Measurements from ENCODE around the gene TOM1. TPM values are rescaled to one million over a fixed set of nuclear protein-coding genes. Genes with fewer than 3 reads are reported as not detected.
A peak's percentile ranks its signal among the peaks of the same experiment; 100 is the strongest.

Gene TOM1
- total RNA-seq, 1 donor, result 118 TPM

- TF ChIP-seq, protein P1, sequence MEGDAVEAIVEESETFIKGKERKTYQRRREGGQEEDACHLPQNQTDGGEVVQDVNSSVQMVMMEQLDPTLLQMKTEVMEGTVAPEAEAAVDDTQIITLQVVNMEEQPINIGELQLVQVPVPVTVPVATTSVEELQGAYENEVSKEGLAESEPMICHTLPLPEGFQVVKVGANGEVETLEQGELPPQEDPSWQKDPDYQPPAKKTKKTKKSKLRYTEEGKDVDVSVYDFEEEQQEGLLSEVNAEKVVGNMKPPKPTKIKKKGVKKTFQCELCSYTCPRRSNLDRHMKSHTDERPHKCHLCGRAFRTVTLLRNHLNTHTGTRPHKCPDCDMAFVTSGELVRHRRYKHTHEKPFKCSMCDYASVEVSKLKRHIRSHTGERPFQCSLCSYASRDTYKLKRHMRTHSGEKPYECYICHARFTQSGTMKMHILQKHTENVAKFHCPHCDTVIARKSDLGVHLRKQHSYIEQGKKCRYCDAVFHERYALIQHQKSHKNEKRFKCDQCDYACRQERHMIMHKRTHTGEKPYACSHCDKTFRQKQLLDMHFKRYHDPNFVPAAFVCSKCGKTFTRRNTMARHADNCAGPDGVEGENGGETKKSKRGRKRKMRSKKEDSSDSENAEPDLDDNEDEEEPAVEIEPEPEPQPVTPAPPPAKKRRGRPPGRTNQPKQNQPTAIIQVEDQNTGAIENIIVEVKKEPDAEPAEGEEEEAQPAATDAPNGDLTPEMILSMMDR (IDR thresholded peaks at IDR 0.05; ENCODE audit: extremely low read depth, low read depth, low read length), result no peak
- Histone ChIP-seq H3K79me2 (ENCODE audit: insufficient read depth, low read length) (peaks cover 94% of the 10 kb centered on the region), H2AFZ (ENCODE audit: low read length) (no peak overlapping the region), H3K4me1 (ENCODE audit: insufficient read depth, low read length) (peaks cover 60% of the 10 kb centered on the region), H3K36me3 (ENCODE audit: insufficient read depth, low read length) (peaks cover 20% of the 10 kb centered on the region), H3K9me3 (ENCODE audit: low read depth, low read length) (no peaks in the 10 kb centered on the region), H3K4me2 (ENCODE audit: insufficient read depth, low read length) (no peak overlapping the region), H3K27me3 (ENCODE audit: insufficient read depth, low read length) (no peaks in the 10 kb centered on the region), H3K27ac (ENCODE audit: low read depth, low read length) (peak overlapping the region; percentile 70), H4K20me1 (ENCODE audit: insufficient read depth, low read length) (no peaks in the 10 kb centered on the region), H3K4me3 (ENCODE audit: insufficient read depth, low read length) (no peak overlapping the region)
- no peak for DNase-seq (ENCODE audit: insufficient read length, low spot score, missing footprints)
Measured at GRCh38 chr22:35307372-35307771, 7.7 kb downstream of the TOM1 start.

- Histone ChIP-seq H3K9me3 (ENCODE audit: low read depth, low read length) (no peaks in the 10 kb centered on the region), H3K4me3 (ENCODE audit: insufficient read depth, low read length) (no peak overlapping the region), H2AFZ (ENCODE audit: low read length) (no peak overlapping the region), H3K4me1 (ENCODE audit: insufficient read depth, low read length) (peaks cover 60% of the 10 kb centered on the region), H3K4me2 (ENCODE audit: insufficient read depth, low read length) (no peak overlapping the region), H3K36me3 (ENCODE audit: insufficient read depth, low read length) (peaks cover 20% of the 10 kb centered on the region), H3K27me3 (ENCODE audit: insufficient read depth, low read length) (no peaks in the 10 kb centered on the region), H3K27ac (ENCODE audit: low read depth, low read length) (peak overlapping the region; percentile 70), H3K79me2 (ENCODE audit: insufficient read depth, low read length) (peaks cover 89% of the 10 kb centered on the region), H4K20me1 (ENCODE audit: insufficient read depth, low read length) (no peaks in the 10 kb centered on the region)
- TF ChIP-seq, protein P1 (IDR thresholded peaks at IDR 0.05; ENCODE audit: extremely low read depth, low read depth, low read length), result no peak
- no peak for DNase-seq (ENCODE audit: insufficient read length, low spot score, missing footprints)
Measured at GRCh38 chr22:35307892-35308291, 8.2 kb downstream of the TOM1 start.

DNA sequence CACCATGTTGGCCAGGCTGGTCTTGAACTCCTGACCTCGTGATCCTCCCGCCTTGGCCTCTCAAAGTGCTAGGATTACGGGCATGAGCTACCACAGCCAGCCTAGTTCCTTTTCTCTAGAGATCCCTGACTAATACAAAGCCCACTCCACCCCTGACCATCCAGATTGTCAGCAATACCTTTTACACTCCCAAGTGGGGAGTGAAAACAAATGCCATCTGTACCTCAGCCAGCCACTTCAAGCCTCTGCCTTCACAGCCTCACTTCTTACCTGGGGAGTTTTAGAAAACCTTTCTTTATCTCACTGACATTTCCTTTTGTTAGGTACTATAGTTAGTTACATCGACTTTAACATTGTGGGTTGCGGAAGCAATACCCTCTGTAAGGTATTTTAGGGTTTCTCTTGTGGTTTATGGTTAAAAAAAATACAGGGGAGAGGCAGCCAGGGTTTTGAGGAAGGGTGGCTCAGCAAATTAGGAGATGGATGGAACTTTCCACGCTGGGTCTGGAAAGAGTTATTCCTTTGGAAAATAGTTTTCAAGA is 8.9 kb downstream of the TOM1 start:
- Histone ChIP-seq H3K36me3 (ENCODE audit: insufficient read depth, low read length) (peaks cover 20% of the 10 kb centered on the region), H3K27ac (ENCODE audit: low read depth, low read length) (peak overlapping the region; percentile 70), H4K20me1 (ENCODE audit: insufficient read depth, low read length) (peaks cover under 1% of the 10 kb centered on the region), H3K27me3 (ENCODE audit: insufficient read depth, low read length) (no peaks in the 10 kb centered on the region), H3K79me2 (ENCODE audit: insufficient read depth, low read length) (peaks cover 84% of the 10 kb centered on the region), H3K4me2 (ENCODE audit: insufficient read depth, low read length) (no peak overlapping the region), H3K4me3 (ENCODE audit: insufficient read depth, low read length) (no peak overlapping the region), H2AFZ (ENCODE audit: low read length) (no peak overlapping the region), H3K4me1 (ENCODE audit: insufficient read depth, low read length) (peaks cover 63% of the 10 kb centered on the region), H3K9me3 (ENCODE audit: low read depth, low read length) (no peaks in the 10 kb centered on the region)
- DNase-seq (ENCODE audit: insufficient read length, low spot score, missing footprints), result peak; percentile 67
- TF ChIP-seq, protein P1 (IDR thresholded peaks at IDR 0.05; ENCODE audit: extremely low read depth, low read depth, low read length), result no peak

DNA sequence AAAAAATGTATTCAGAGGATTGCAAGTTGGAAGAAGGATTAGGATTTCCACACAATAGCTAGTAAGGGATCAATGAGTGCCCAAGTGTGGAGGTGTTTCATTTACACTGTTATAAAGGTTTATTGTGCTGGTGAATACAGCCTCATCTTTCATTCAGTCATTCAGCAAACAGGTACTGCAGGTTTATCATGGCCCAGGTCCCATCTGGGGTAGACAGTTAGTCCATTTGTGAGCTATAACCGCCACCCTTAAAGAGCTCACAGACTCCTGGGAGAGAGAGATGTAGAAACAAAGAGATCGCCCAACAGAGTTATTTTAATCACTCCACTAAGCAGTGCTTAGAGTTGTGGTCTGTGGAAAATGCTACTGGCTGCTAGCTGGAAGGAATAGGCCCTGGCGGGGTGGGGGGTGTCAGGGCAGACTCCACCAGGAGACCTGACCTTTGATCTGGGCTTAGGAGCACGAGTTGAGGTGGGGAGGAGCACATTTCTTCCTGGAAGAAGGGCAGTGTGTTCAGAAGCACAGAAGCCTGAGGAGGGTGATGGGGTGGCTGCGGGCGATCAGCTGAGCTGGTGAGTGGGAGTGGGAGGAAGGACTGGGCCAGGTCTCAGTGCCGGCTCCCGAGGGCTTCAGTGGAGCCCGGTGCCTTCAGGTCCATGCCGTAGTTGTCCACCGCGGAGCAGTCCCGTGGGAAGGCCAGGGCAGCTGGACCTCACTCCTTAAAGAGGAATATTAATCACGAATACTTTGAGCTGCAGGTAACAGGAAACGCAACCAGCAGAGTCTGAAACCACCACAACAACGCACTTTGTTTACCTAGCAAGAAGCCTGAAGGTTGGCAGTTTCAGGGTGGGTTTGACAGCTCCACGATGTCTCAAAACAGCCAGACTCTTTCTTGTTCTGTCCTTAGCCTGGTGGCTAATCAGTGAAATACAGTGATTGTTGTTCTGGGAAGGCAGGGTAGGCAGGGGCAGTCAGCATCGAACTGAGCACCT is 11.2 kb downstream of the TOM1 start:
- H3K4me1 ChIP-seq (ENCODE audit: insufficient read depth, low read length), result peaks cover 80% of the 10 kb centered on the region
- no peak overlapping the region for H2AFZ ChIP-seq (ENCODE audit: low read length)
- peak; percentile 36 for DNase-seq (ENCODE audit: insufficient read length, low spot score, missing footprints)
- peaks cover 14% of the 10 kb centered on the region for H4K20me1 ChIP-seq (ENCODE audit: insufficient read depth, low read length)
- H3K9me3 ChIP-seq (ENCODE audit: low read depth, low read length), result no peaks in the 10 kb centered on the region
- peak overlapping the region; percentile 36 for H3K4me2 ChIP-seq (ENCODE audit: insufficient read depth, low read length)
- peaks cover 81% of the 10 kb centered on the region for H3K79me2 ChIP-seq (ENCODE audit: insufficient read depth, low read length)
- H3K4me3 ChIP-seq (ENCODE audit: insufficient read depth, low read length), result no peak overlapping the region
- H3K36me3 ChIP-seq (ENCODE audit: insufficient read depth, low read length), result peaks cover 17% of the 10 kb centered on the region
- H3K27ac ChIP-seq (ENCODE audit: low read depth, low read length), result peak overlapping the region; percentile 99
- TF ChIP-seq, protein P1 (IDR thresholded peaks at IDR 0.05; ENCODE audit: extremely low read depth, low read depth, low read length), result peak; percentile 18
- H3K27me3 ChIP-seq (ENCODE audit: insufficient read depth, low read length), result no peaks in the 10 kb centered on the region
